ENCODE results near the gene FCGBP.

Gene FCGBP

GRCh38 chr19:39934584-39935363 is at the start of gene FCGBP:
Gene FCGBP (minus strand): TSS chr19:39934634.
- Histone ChIP-seq H3K36me3 (no peaks in the 10 kb centered on the region), H3K27ac (no peak within 1 kb of the TSS), H3K9me3 (ENCODE audit: severe bottlenecking) (peaks cover 2% of the 10 kb centered on the region), H3K27me3 (ENCODE audit: insufficient read depth, low read depth, severe bottlenecking) (peaks cover 28% of the 10 kb centered on the region), H3K4me3 (ENCODE audit: low read depth, low read length) (no peak within 1 kb of the TSS)
- DNase-seq: no peak
- TF ChIP-seq, protein P1, sequence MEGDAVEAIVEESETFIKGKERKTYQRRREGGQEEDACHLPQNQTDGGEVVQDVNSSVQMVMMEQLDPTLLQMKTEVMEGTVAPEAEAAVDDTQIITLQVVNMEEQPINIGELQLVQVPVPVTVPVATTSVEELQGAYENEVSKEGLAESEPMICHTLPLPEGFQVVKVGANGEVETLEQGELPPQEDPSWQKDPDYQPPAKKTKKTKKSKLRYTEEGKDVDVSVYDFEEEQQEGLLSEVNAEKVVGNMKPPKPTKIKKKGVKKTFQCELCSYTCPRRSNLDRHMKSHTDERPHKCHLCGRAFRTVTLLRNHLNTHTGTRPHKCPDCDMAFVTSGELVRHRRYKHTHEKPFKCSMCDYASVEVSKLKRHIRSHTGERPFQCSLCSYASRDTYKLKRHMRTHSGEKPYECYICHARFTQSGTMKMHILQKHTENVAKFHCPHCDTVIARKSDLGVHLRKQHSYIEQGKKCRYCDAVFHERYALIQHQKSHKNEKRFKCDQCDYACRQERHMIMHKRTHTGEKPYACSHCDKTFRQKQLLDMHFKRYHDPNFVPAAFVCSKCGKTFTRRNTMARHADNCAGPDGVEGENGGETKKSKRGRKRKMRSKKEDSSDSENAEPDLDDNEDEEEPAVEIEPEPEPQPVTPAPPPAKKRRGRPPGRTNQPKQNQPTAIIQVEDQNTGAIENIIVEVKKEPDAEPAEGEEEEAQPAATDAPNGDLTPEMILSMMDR (IDR thresholded peaks at IDR 0.05; ENCODE audit: low read depth, low read length): no peak

DNA sequence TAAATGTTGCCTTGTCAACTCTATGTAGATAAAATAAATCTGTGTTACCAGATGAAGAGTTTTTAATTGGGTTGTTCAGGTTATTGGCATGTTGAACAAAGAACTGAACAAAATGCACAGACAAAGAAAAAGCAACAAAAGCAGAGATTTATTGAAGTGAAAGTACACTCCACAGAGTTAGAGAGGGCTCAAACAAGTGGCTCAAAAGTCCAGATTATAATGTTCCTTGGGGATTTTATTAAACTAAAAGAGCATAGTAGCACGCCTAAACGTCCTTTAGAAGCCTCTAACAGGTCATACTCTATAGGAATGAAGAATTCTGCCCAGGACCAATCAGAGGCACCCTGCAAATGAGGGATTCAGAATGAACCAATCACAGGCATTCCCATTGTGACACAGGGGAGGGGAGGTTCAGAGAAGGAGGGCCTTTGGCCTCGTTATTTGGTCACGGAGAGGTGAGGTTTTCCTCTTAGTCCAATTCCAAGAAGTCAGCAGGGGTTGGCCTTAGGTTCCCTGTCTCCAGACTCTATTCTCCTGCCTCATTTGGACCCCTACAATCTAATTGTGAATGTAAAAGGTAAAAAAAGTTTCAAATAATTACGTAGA is 49.4 kb upstream of the FCGBP start:
- Histone ChIP-seq H3K4me3 (ENCODE audit: low read depth, low read length) (no peak overlapping the region), H3K36me3 (peaks cover 41% of the 10 kb centered on the region)

GRCh38 chr19:39982883-39983282 is 48.4 kb upstream of the FCGBP start:
- Histone ChIP-seq H3K9me3 (ENCODE audit: severe bottlenecking) (peaks cover 14% of the 10 kb centered on the region), H3K4me3 (ENCODE audit: low read depth, low read length) (no peak overlapping the region), H3K27ac (no peak overlapping the region), H3K36me3 (peaks cover 50% of the 10 kb centered on the region), H3K27me3 (ENCODE audit: insufficient read depth, low read depth, severe bottlenecking) (no peaks in the 10 kb centered on the region)
- DNase-seq: no peak
- TF ChIP-seq, protein P1 (IDR thresholded peaks at IDR 0.05; ENCODE audit: low read depth, low read length): no peak

More for the DNA sequence above, 49.4 kb upstream of the FCGBP start:
- TF ChIP-seq, protein P1 (IDR thresholded peaks at IDR 0.05; ENCODE audit: low read depth, low read length): no peak
- Histone ChIP-seq H3K27me3 (ENCODE audit: insufficient read depth, low read depth, severe bottlenecking) (no peaks in the 10 kb centered on the region), H3K27ac (no peak overlapping the region), H3K9me3 (ENCODE audit: severe bottlenecking) (peaks cover 14% of the 10 kb centered on the region)
- DNase-seq: no peak

DNA sequence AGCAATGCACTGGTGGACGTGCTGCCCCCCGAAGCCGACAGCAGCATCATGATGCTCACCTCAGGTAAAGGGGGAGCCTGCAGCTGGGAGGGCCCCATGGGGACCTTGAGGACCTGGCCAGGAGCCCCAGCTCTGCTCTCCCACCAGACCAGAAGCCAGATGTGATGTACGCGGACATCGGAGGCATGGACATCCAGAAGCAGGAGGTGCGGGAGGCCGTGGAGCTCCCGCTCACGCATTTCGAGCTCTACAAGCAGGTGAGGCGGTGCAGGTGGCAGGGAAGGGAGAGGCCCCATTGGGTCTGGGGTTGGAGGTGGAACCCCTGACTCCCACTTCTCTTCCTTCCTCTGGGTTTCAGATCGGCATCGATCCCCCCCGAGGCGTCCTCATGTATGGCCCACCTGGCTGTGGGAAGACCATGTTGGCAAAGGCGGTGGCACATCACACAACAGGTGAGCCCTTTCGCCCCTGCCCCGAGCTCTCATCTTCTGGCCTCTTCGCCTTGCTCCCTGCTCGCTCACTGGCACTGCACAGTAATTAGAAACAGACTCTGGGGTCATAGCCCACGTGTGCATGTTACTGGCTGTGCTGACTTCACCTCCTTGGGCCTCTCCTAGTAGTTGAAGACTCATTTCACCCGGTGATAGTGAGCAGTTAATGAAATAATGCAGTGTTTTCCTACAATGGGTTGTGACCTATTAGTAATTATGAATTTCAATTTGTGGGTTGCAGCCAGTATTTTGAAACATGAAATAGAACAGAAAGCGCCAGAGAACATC is 40.1 kb upstream of the FCGBP start:
- DNase-seq: no peak
- no peaks in the 10 kb centered on the region for H3K9me3 ChIP-seq (ENCODE audit: severe bottlenecking)
- TF ChIP-seq, protein P1 (IDR thresholded peaks at IDR 0.05; ENCODE audit: low read depth, low read length): no peak
- peaks cover 54% of the 10 kb centered on the region for H3K36me3 ChIP-seq
- no peak overlapping the region for H3K4me3 ChIP-seq (ENCODE audit: low read depth, low read length)
- no peaks in the 10 kb centered on the region for H3K27me3 ChIP-seq (ENCODE audit: insufficient read depth, low read depth, severe bottlenecking)
- no peak overlapping the region for H3K27ac ChIP-seq

DNA sequence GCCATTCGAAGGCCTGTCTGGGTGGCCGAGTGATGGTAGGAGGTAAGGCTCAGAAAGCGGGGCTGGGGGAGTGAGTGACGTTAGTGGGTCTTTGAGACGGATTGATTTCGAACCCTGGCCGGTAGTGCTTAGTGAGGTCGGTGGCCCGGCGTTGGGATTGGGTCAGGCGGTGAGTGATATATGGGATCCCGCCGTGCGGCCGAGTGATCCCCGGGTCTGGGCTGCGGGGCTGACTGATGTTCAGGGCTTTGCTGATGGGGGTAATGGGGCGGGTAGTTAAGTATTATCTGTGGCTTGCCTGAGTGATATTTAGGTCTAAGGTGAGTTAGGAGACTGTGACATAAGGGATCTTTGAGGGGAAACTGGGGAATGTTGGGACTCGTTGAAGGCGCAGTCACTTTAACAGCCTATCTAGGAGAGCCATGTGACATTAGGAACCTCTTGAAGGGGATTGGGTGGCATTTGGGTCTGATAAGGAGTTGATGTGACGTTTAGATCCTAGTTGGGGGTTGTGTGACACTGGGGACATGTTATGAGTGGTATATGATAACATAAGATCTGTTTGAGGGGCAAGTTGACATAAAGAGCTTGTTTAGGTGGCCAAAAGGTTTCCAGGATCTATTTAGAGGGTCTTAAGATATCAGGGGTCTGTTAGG is 37.1 kb upstream of the FCGBP start:
- no peak for DNase-seq
- Histone ChIP-seq H3K9me3 (ENCODE audit: severe bottlenecking) (no peaks in the 10 kb centered on the region), H3K4me3 (ENCODE audit: low read depth, low read length) (peak overlapping the region; percentile 53), H3K27ac (peak overlapping the region; percentile 68), H3K36me3 (peaks cover 35% of the 10 kb centered on the region), H3K27me3 (ENCODE audit: insufficient read depth, low read depth, severe bottlenecking) (no peaks in the 10 kb centered on the region)
- TF ChIP-seq, protein P1 (IDR thresholded peaks at IDR 0.05; ENCODE audit: low read depth, low read length): no peak

Data from WERI-Rb-1 (cell line).